Measurements from ENCODE around the gene TLX2. TPM values are rescaled to one million over a fixed set of nuclear protein-coding genes. Genes with fewer than 3 reads are reported as not detected.
"Not testable (repeated sequence)": the region's sequence is repeated elsewhere in the genome, so short reads cannot be mapped to it uniquely, and the experiment has no call there.

The TLX2 gene
- total RNA-seq, 2 experiments from 2014 or later: 0.10 TPM

- intact Hi-C loops (cut with micrococcal nuclease): loop anchor here (1.0 to 5.0 kb wide), 11 partner anchors 11 to 393 kb away; partner anchors contain the start of genes AUP1, HK2, HTRA2 and MRPL53
- CTCF ChIA-PET: interaction anchor here (0.5 to 8.2 kb wide), 23 partner anchors 8 to 198 kb away, joined by 3 to 144 read pairs (median 4); partner anchors contain the start of genes AUP1, HTRA2, INO80B and LBX2
- peaks cover 32% of the 10 kb centered on the region for H3K4me1 Mint-ChIP-seq (ENCODE audit: low read depth)
- H3K36me3 Mint-ChIP-seq (ENCODE audit: low read depth): peaks cover 17% of the 10 kb centered on the region
- no peaks in the 10 kb centered on the region for H3K9me3 Mint-ChIP-seq
- peak within 1 kb of the TSS; percentile 93 for H3K4me3 Mint-ChIP-seq
- H3K27me3 Mint-ChIP-seq (ENCODE audit: low read depth): no peaks in the 10 kb centered on the region
- H3K27ac Mint-ChIP-seq: peak within 1 kb of the TSS; percentile 98
- peak; percentile 97 for DNase-seq
These were observed 31.2 kb upstream of the TLX2 start, which contains the start of the genes CCDC142 and TTC31 for GRCh38 chr2:74482801-74483674. TSS of gene CCDC142 (minus strand) at chr2:74482998. CDS start at chr2:74482837, 161 bp downstream. TSS of gene TTC31 (plus strand) at chr2:74483081. CDS start at chr2:74483096, 15 bp downstream.

GRCh38 chr2:74483675-74484164 lies 30.5 kb upstream of the TLX2 start:
- DNase-seq; H3K9me3 Mint-ChIP-seq; H3K27me3 Mint-ChIP-seq (ENCODE audit: low read depth): not testable (repeated sequence)
- peaks cover 32% of the 10 kb centered on the region for H3K4me1 Mint-ChIP-seq (ENCODE audit: low read depth)
- intact Hi-C loops (cut with micrococcal nuclease): loop anchor here (1.0 to 5.0 kb wide), 11 partner anchors 11 to 393 kb away; partner anchors contain the start of genes AUP1, HK2, HTRA2 and MRPL53
- peak overlapping the region; percentile 93 for H3K4me3 Mint-ChIP-seq
- H3K36me3 Mint-ChIP-seq (ENCODE audit: low read depth): peaks cover 18% of the 10 kb centered on the region
- CTCF ChIA-PET: interaction anchor here (0.6 to 8.2 kb wide), 19 partner anchors 8 to 804 kb away, joined by 3 to 144 read pairs (median 4); partner anchors contain the start of genes HTRA2, INO80B and MRPL53
- H3K27ac Mint-ChIP-seq: peak overlapping the region; percentile 98

GRCh38 chr2:74486141-74486540 lies 28.1 kb upstream of the TLX2 start:
- Mint-ChIP-seq H3K9me3 (no peaks in the 10 kb centered on the region), H3K27ac (no peak overlapping the region), H3K4me1 (ENCODE audit: low read depth) (peaks cover 15% of the 10 kb centered on the region), H3K27me3 (ENCODE audit: low read depth) (no peaks in the 10 kb centered on the region), H3K4me3 (no peak overlapping the region), H3K36me3 (ENCODE audit: low read depth) (peaks cover 16% of the 10 kb centered on the region)
- intact Hi-C loops (cut with micrococcal nuclease): no loop called here
- CTCF ChIA-PET: interaction anchor here (8.2 kb wide), 1 partner anchor 100 kb away, joined by 144 read pairs; no protein-coding TSS in a partner anchor
- DNase-seq: no peak

DNA sequence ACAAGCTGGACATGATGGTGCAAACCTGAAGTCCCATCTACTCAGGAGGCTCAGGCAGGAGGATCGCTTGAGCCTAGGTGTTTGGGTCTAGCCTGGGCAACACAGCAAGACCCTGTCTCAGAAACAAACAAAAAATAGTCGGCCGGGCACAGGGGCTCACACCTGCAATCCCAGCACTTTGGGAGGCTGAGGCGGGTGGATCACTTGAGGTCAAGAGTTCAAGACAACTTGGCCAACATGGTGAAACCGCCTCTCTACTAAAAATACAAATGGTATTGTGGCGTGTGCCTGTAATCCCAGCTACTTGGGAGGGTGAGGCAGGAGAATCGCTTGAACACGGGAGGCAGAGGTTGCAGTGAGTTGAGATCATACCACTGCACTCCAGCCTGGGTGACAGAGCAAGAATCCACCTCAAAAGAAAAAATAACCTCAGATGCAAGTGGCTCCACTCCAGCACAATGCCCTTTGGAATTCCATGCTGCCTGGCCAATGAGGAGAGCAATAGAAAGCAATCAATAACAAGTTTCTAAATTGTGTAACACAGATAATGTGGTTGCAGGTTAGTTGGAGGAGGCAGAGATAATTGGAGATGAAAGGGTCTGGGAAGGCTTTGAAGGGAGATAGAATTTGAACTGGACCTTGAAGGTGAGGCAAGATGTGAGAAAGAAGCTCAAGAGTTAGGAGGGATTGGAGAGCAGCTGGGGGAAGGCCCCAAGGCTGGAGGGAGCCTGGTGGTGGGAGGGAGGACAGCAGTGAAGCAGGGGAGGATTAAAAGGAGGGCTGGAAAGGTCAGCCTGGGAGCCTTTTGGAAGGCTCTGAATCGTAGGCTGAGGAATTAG lies 25.4 kb upstream of the TLX2 start:
- H3K27ac Mint-ChIP-seq: no peak overlapping the region
- no peaks in the 10 kb centered on the region for H3K27me3 Mint-ChIP-seq (ENCODE audit: low read depth)
- intact Hi-C loops (cut with micrococcal nuclease): no loop called here
- no peaks in the 10 kb centered on the region for H3K9me3 Mint-ChIP-seq
- CTCF ChIA-PET: interaction anchor here (0.6 kb wide), 1 partner anchor 172 kb away, joined by 3 read pairs; no protein-coding TSS in a partner anchor
- H3K4me1 Mint-ChIP-seq (ENCODE audit: low read depth): peaks cover 6% of the 10 kb centered on the region
- DNase-seq: no peak
- H3K4me3 Mint-ChIP-seq: no peak overlapping the region
- peaks cover 27% of the 10 kb centered on the region for H3K36me3 Mint-ChIP-seq (ENCODE audit: low read depth)

DNA sequence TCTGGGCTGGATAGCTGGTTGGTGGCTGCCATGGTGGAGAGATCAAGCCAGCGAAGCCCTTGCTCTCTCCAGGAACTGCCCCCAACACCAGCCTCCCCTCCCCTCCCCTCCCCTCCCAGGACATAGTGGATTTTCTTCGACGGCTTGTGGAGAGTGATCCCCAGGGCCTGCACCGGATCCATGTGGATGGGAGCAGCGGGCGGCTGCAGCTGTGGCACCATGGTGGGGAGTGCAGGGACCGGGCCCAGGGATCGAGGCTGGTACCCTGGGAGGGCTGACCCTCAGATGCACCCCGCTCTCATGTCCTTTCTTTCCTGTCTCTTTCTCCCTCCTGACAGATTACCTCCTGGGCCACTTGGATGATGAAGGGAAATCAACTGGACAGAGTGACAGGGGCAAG lies 24.3 kb upstream of the TLX2 start:
- Mint-ChIP-seq H3K36me3 (ENCODE audit: low read depth) (peaks cover 27% of the 10 kb centered on the region), H3K4me1 (ENCODE audit: low read depth) (peaks cover 2% of the 10 kb centered on the region), H3K9me3 (no peaks in the 10 kb centered on the region), H3K4me3 (no peak overlapping the region), H3K27ac (no peak overlapping the region), H3K27me3 (ENCODE audit: low read depth) (no peaks in the 10 kb centered on the region)
- CTCF ChIA-PET: no interaction called here
- intact Hi-C loops (cut with micrococcal nuclease): no loop called here
- DNase-seq: no peak

DNA sequence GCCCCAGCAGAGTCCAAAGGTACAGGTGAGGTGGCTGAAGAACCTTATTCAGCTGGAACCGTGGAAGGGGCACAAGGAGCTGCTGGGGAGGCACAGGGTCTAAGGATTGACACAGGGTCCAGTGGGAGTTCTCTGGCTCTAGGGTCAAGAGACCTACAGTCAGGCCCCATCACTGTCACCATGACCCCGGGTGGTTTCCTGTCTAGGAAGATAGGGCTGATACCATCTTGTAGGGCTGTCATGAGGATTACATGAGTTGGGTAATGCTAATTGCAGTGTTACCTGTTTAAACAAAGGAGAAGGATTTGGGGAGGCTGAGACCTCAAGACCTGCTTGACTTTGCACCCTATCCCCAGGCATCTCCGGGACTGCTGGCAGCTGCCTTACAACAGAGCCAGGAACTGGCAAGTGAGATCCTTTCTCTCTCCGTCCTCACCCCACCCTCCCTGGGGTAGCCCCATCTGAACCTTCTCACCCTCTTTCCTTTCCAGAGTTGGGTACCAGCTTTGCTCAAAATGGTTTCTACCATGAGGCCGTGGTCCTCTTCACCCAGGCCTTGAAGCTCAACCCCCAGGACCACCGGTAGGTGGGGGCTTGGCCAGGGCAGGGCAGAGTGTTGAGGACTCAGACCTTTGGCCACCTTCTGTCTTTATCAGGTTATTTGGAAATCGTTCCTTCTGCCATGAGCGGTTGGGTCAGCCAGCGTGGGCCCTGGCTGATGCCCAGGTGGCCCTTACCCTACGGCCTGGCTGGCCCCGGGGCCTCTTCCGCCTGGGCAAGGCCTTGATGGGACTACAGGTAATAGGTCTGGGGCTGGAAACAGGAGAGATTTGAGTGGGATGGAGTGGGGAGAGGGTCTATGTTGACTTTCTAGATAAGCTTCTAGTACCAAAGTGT lies 22.4 kb upstream of the TLX2 start:
- Mint-ChIP-seq H3K4me1 (ENCODE audit: low read depth) (no peaks in the 10 kb centered on the region), H3K27ac (no peak overlapping the region), H3K4me3 (no peak overlapping the region), H3K9me3 (no peaks in the 10 kb centered on the region), H3K36me3 (ENCODE audit: low read depth) (peaks cover 21% of the 10 kb centered on the region), H3K27me3 (ENCODE audit: low read depth) (no peaks in the 10 kb centered on the region)
- CTCF ChIA-PET: interaction anchor here (1.3 to 3.9 kb wide), 2 partner anchors 9 to 95 kb away, joined by 4 to 21 read pairs; partner anchors contain the start of genes CCDC142 and TTC31
- DNase-seq: no peak
- intact Hi-C loops (cut with micrococcal nuclease): no loop called here

DNA sequence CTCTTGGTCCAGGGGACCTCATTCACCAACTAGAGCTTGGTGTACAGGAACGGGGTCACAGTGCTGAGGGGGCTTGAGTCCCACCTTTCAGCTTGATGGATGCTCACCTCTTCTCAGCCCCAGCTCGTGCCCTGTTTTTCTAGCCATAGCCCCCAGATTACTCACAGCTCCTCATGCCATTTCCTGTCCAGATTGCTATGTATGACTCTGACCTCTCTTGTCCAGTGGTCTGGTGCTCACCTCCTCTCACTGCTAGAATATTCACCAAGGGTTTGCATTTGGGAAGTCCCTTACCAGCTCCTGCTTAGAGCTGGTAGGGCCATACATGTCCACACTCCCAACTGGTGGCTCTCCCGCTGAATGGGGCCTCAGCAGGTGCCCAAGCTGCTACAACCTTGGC lies 20.7 kb upstream of the TLX2 start:
- Mint-ChIP-seq H3K4me3 (no peak overlapping the region), H3K27me3 (ENCODE audit: low read depth) (peaks cover 12% of the 10 kb centered on the region), H3K4me1 (ENCODE audit: low read depth) (peaks cover 11% of the 10 kb centered on the region), H3K27ac (no peak overlapping the region), H3K36me3 (ENCODE audit: low read depth) (peaks cover 19% of the 10 kb centered on the region), H3K9me3 (no peaks in the 10 kb centered on the region)
- DNase-seq: no peak
- intact Hi-C loops (cut with micrococcal nuclease): no loop called here
- CTCF ChIA-PET: interaction anchor here (0.6 to 3.9 kb wide), 3 partner anchors 50 to 98 kb away, joined by 3 to 21 read pairs (median 4); no protein-coding TSS in a partner anchor

DNA sequence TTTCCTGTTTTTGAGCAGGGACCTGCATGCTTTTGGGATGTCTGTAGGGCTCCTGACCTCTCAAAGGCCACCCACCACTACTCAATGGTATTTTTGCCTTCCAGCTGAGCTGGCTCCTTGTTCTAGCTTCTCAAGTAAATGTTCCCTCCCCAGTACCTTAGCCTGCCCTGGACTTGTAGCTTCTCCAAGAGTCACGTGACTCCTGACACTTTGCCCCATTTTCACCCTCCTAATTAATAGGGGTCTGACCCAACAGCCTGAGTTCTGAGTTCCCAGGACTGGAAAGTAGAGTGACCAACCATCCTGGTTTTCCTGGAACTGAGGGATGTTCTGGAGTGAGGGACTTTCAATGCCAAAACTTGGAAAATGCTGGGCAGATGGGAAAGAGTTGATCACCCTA lies 18.8 kb upstream of the TLX2 start:
- Mint-ChIP-seq H3K36me3 (ENCODE audit: low read depth) (peaks cover 15% of the 10 kb centered on the region), H3K27me3 (ENCODE audit: low read depth) (peaks cover 26% of the 10 kb centered on the region), H3K4me3 (no peak overlapping the region), H3K27ac (no peak overlapping the region), H3K4me1 (ENCODE audit: low read depth) (peaks cover 21% of the 10 kb centered on the region), H3K9me3 (no peaks in the 10 kb centered on the region)
- intact Hi-C loops (cut with micrococcal nuclease): loop anchor here (5.0 kb wide), 1 partner anchor 37 kb away; no protein-coding TSS in a partner anchor
- CTCF ChIA-PET: interaction anchor here (3.9 kb wide), 1 partner anchor 92 kb away, joined by 21 read pairs; no protein-coding TSS in a partner anchor
- DNase-seq: no peak

GRCh38 chr2:74496997-74497776 lies 17.1 kb upstream of the TLX2 start:
- CTCF ChIA-PET: interaction anchor here (1.0 kb wide), 1 partner anchor 48 kb away, joined by 3 read pairs; no protein-coding TSS in a partner anchor
- intact Hi-C loops (cut with micrococcal nuclease): loop anchor here (5.0 kb wide), 1 partner anchor 35 kb away; no protein-coding TSS in a partner anchor

GRCh38 chr2:74497777-74498499 lies 16.3 kb upstream of the TLX2 start:
- intact Hi-C loops (cut with micrococcal nuclease): loop anchor here (1.0 to 5.0 kb wide), 3 partner anchors 18 to 89 kb away; no protein-coding TSS in a partner anchor
- H3K27ac Mint-ChIP-seq: no peak overlapping the region
- peaks cover 51% of the 10 kb centered on the region for H3K27me3 Mint-ChIP-seq (ENCODE audit: low read depth)
- peak overlapping the region; percentile 67 for H3K4me3 Mint-ChIP-seq
- H3K9me3 Mint-ChIP-seq: no peaks in the 10 kb centered on the region
- H3K4me1 Mint-ChIP-seq (ENCODE audit: low read depth): peaks cover 30% of the 10 kb centered on the region
- CTCF ChIA-PET: interaction anchor here (1.0 kb wide), 1 partner anchor 47 kb away, joined by 3 read pairs; no protein-coding TSS in a partner anchor
- peaks cover 6% of the 10 kb centered on the region for H3K36me3 Mint-ChIP-seq (ENCODE audit: low read depth)
- no peak for DNase-seq

More at GRCh38 chr2:74496997-74497776, 17.1 kb upstream of the TLX2 start:
- peak overlapping the region; percentile 67 for H3K4me3 Mint-ChIP-seq
- peaks cover 9% of the 10 kb centered on the region for H3K36me3 Mint-ChIP-seq (ENCODE audit: low read depth)
- peaks cover 44% of the 10 kb centered on the region for H3K27me3 Mint-ChIP-seq (ENCODE audit: low read depth)
- no peak for DNase-seq
- H3K9me3 Mint-ChIP-seq: no peaks in the 10 kb centered on the region
- H3K27ac Mint-ChIP-seq: no peak overlapping the region
- H3K4me1 Mint-ChIP-seq (ENCODE audit: low read depth): peaks cover 24% of the 10 kb centered on the region

All from activated naive CD4-positive, alpha-beta T cell treated with anti-CD3 and anti-CD28 coated beads for 36 hours (primary cell).